Endothelial cell of hepatic sinusoid (primary cell): ENCODE data around the gene C11orf97.
"Not testable (repeated sequence)": the region's sequence is repeated elsewhere in the genome, so short reads cannot be mapped to it uniquely, and the experiment has no call there.

ENCODE experiments used
- in situ Hi-C: cut with HindIII; loops from 2 replicates; pipeline ENCODE4 v1.10.0; 2017; ENCODE audit warnings: low sequenced_read_pairs

Gene C11orf97

DNA sequence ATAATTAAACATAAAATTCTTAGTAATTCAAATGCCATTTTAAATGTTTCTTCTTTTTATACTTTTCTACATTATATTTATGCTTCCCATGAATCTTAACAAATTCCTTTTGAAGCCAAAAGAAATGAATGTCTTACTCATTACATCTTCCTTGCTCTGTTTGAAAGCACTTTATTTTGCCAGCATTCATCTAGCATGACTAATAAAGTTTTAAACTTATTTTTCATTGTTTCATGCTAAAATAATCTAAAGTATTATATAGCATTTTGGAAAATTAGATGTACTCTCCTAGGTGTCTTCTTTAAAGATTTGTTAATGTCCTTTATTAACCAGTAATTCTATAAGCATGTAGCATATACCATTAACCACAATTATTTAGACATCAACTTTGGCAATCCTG lies 45.2 kb downstream of the C11orf97 start:
- in situ Hi-C loops = no loop called here

DNA sequence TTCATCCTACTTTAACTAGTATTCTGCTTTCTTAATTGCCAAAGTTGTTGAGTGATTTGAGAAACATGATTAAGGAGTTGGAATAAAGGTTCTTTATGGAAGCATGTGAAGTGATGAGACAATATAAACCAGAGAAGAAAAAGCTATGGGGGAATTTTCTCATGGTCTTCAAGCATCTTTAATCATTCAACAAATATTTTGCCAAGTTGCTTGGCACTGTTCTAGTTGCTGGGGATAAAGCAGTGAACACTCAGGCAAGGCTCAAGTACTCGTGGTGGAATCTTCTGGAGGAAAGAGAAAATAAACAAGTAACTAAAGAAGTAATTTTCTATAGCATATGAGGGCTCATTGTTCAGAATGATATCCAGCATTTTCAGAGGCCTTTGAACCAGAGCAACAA lies 45.7 kb downstream of the C11orf97 start:
- in situ Hi-C loops = no loop called here

DNA sequence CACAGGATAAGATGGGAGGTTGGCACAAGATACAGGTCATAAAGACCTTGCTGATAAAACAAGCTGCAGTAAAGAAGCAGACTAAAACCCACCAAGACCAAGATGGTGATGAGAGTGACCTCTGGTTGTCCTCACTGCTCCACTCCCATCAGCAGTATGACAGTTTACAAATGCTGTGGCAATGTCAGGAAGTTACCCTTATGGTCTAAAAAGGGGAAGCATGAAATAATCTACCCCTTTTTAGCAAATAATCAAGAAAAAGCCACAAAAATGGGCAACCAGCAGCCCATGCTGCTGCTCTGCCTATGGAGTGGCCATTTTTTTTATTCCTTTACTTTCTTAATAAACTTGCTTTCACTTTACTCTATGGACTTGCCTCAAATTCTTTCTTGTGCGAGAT lies 46.2 kb downstream of the C11orf97 start:
- in situ Hi-C loops = no loop called here

DNA sequence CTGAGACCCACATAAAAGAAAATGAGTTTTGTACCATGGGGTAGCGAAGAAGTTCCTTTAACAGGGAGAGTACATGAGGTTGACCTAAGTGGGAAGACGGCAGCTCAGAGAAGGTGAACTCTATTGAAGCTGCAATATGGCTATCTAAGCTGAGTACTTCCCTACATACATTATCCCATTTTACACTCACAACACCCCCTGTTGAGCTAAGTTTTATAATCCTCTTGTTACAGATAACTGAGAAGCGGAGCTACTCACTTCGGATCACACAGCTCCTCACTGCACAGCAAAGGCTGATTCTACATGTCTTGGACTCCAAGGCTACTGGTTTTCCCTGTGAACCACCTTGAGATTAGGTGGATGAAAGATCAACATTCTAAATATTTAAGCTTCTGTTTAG lies 46.7 kb downstream of the C11orf97 start:
- in situ Hi-C loops = no loop called here

DNA sequence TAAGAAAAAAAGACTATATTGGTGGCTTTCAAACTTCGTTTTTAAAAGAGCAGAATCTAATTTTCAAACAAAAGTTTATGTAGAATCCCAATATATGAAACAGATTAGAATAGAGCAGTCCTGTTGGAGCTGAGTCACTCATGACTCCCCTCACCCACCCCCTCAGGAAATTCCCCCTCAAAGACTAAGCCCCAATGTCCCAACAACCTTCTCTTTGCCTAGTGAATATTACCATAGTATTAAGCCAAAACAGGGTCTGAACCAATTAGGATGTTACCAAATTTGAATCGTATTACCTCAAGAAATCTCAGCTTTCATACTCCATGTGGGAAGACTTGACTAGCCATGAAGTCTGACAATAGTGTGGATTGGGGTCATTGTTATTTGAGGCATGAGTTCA lies 47.1 kb downstream of the C11orf97 start:
- in situ Hi-C loops = no loop called here

DNA sequence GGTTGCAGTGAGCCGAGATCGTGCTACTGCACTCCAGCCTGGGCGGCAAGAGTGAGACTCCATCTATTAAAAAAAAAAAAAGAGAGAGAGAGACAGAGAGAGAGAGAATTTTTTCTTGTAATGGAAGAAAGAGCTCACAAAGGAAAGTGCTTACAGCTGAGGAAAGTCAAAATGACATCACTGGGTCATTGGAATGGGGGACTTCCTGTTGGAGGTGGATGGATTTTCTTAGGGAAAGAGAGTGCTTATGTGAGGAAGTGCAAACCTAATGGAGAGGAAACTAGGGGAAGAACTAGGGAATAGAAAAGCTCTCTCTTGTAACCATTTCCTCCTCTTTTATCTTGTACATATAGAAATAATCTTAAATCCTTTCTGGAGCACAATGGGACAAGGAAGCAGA lies 48.6 kb downstream of the C11orf97 start:
- in situ Hi-C loops = no loop called here

DNA sequence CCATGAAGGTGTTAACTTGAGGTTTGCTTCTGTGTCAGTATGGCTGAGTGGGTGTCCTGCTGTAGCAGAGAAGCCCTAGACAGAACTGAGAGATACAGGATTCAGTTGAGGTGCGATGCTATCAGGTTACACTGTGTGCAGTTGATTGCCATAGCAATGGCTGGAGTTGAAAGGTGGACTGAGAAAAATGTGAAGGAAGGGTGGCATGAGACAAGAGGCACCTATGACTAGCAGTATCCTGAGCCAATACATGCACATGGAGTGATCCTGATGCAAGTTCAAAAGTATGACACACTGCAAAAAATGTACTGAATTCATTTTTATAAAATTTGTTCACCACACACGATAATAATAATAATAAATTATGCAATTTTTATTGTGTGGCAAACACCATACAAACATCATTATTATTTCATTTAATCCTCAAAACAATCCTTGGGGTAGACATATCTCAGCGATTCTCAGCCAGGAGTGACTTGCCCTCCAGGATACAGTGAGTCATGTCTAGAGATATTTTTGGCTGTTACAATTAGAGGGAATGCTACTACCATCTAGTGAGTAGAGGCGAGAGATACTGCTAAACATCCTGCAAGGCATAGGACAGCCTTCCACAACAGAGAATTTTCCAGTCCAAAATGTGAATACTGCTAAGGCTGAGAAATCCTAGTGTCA lies 51.1 kb downstream of the C11orf97 start:
- in situ Hi-C loops = no loop called here

DNA sequence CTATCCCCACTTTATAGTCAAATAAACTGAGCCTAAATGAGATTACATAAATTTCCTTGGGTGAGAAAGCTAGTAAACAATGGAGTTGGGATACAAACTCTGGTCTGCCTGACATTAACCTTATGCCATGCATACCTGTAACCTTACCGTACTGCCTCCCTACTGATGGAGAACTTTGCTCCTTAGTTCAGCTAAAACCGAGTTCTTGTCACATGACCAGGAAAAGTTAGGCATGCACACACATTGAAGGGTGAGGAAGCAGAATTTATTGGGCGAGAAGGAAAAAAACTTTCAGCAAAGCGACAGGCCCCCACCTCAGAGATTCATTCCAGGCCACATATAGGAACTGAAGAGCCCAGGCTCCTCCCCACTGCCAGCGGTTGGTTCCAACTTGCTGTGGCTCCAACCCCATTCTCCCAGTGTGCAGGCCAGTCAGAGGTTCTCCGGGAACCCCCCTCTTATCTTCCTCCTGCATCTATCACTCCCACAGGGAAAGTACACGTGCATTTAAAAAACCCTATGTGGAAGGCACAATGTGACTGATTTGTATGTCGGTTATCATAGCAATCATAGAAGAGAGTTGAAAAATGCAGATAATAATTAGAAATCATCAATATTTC lies 51.7 kb downstream of the C11orf97 start:
- in situ Hi-C loops = no loop called here

DNA sequence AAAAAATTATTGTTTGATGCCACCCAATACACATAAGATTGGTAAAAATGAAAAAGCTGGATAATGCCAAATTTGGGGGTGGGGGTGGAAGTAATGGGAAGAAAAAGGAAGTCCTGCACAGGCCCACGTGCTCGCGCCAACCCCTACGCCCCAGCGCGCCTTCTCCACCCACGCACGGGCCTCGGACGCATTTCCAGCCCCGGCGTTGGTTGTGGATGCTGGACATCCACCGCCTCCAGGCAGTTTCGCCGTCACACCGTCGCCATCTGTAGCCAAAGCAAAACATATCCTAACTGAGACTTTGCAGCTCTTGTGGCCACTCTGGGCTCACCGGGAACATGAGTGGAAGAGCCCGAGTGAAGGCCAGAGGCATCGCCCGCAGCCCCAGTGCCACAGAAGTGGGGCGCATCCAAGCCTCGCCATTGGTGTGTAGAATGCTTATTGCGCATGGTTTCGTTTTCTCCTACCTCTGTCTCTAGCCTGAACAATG lies 55.0 kb downstream of the C11orf97 start, which contains the start of gene PIWIL4:
Gene PIWIL4 (plus strand): TSS at position 188 of the 490 bp plus-strand sequence. CDS start 151 bp downstream, at position 339.
- in situ Hi-C loops = no loop called here

DNA sequence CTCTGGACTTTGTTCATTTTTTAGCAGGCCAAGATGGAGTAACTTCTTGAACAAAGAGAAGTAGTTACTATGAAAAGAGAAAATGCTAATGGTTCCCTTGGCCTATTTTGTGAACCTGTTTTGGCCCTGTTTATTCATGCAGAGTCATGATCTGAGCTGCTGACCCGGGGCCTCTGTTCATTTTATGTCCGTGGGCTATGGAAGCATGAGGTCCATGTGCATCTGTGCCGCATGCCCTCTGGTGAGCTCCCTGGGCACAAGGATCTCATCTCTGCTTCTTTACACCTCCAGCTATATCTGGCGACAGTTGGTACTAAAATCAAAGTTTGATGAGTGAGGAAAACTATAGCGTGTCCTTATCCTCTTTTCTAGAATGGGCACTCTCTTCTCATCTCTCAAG lies 55.9 kb downstream of the C11orf97 start:
- in situ Hi-C loops = no loop called here

DNA sequence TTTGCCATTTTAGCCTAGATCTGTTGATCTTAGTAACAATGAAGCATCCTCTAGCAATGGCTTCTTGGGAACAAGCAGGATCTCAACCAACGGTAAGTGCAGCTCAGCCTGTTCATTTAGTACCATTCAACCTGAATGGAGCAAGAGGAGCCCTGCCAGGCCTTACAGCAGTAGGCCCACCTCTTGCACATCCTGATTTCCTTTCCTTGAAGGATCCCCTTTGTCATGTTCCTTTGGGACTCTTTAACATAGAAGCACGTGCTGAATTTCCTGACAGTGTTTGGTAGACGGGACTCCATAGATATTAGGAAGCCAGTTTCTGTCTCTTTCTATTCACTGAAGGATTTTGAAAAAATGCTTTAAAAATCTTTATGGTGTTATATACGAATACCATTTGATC lies 56.5 kb downstream of the C11orf97 start:
- in situ Hi-C loops = no loop called here

DNA sequence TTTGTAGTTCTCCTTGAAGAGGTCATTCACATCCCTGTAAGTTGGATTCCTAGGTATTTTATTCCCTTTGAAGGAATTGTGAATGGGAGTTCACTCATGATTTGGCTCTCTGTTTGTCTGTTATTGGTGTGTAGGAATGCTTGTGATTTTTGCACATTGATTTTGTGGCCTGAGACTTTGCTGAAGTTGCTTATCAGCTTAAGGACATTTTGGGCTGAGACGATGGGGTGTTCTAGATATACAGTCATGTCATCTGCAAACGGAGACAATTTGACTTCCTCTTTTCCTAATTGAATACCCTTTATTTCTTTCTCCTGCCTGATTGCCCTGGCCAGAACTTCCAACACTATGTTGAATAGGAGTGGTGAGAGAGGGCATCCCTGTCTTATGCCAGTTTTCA lies 60.7 kb downstream of the C11orf97 start:
- in situ Hi-C loops = not testable (repeated sequence)

DNA sequence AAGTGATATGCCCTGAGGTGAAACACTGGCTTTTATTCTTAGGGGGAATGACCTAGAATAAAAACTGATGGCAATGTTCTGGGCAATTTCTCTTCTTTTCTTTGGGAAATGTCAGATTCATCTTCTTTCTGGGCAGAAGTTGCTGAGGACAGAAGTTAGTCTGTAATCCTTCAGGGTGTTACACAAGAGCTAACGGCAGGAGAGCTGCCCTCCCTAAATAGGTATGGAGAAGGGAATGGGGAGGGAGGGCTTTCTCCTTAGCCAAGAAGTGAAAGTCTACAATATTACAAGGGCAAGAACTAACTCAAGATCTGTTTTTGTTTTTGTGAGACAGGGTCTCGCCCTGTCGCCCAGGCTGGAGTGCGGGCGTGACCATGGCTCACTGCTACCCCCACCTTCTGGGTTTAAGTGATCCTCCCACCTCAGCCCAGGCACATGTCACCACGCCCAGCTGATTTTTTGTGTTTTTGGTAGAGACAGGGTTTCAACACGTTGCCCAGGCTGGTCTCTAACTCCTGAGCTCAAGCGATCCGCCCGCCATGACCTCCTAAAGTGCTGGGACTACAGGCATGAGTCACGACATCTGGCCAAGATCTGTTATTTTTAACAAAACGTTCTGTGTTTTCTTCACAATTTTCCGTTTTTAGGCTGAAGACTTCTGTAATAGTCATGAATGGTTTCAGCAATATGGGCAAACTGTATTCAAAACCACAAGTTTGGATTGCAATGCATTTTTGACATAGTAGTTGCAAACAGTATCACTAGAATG lies 62.1 kb downstream of the C11orf97 start:
- in situ Hi-C loops = no loop called here

DNA sequence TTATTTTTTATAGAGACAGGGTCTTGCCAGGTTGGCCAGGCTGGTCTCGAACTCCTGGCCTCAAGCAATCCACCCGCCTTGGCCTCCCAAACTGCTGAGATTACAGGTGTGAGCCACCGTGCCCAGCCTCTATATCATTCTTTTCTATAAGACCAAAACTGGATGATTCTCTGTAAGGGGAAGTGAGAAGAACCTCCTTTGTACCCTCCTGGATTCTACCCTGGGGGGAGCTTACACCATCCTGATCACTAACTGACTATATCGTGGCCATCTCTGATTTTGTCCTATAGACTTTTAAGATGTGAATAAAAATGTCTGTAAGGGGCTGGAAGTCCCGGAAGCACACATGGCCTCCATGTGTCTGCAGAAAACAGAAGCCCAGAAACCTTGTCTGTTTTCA lies 64.0 kb downstream of the C11orf97 start:
- in situ Hi-C loops = no loop called here

DNA sequence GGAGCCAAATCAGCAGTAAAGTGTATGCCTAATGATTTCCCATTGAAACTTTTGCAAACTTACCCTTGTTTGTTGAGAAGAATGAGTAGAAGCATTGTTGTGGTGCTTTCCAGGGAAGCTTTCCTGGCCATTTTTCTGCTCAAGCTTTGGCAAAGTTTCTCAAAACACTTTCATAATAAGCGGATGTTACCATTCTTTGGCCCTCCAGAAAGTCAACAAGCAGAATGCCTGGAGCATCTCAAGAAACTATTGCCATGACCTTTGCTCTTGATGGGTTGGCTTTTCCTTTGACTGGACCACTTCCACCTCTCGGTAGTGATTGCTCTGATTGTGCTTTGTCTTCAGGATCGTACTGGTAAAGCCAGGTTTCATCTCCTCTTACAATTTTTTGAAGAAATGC lies 65.6 kb downstream of the C11orf97 start:
- in situ Hi-C loops = no loop called here
